GM19395 (cell line): ENCODE data around the gene CALD1.
A peak's percentile ranks its signal among the peaks of the same experiment; 100 is the strongest.

Experiments
- ATAC-seq: cut with Tn5 transposase; IDR thresholded peaks from one replicate; pipeline ENCODE4 v1.9.1; 2021; ENCODE audit warnings: mild to moderate bottlenecking, moderate library complexity; ENCODE audit not compliant: unreplicated experiment

The CALD1 gene

GRCh38 chr7:134856091-134856490, 76.7 kb downstream of the CALD1 start:
- ATAC-seq = no peak

- no peak for ATAC-seq
Observed at GRCh38 chr7:134856691-134857090, 77.3 kb downstream of the CALD1 start.

- no peak for ATAC-seq
Observed at GRCh38 chr7:134857958-134858357, 78.5 kb downstream of the CALD1 start.

GRCh38 chr7:134859783-134860182, 80.3 kb downstream of the CALD1 start:
- no peak for ATAC-seq

GRCh38 chr7:134865001-134865845, 85.8 kb downstream of the CALD1 start:
- ATAC-seq = peak; percentile 76

- no peak for ATAC-seq
Observed at GRCh38 chr7:134866617-134867016, 87.2 kb downstream of the CALD1 start.

- no peak for ATAC-seq
Observed at GRCh38 chr7:134870156-134870555, 90.7 kb downstream of the CALD1 start.

- no peak for ATAC-seq
Observed at GRCh38 chr7:134870781-134871180, 91.3 kb downstream of the CALD1 start.

- no peak for ATAC-seq
Observed at GRCh38 chr7:134873253-134873652, 93.8 kb downstream of the CALD1 start.

- ATAC-seq = no peak
Observed at GRCh38 chr7:134874407-134874806, 95.0 kb downstream of the CALD1 start.

GRCh38 chr7:134875867-134876266, 96.4 kb downstream of the CALD1 start:
- ATAC-seq = no peak

GRCh38 chr7:134878746-134879357, 99.4 kb downstream of the CALD1 start:
- no peak for ATAC-seq

GRCh38 chr7:134879815-134880475, 100.5 kb downstream of the CALD1 start:
- no peak for ATAC-seq

- ATAC-seq = no peak
Observed at GRCh38 chr7:134882481-134882880, 103.0 kb downstream of the CALD1 start.

- no peak for ATAC-seq
Observed at GRCh38 chr7:134885967-134886352, 106.5 kb downstream of the CALD1 start.

GRCh38 chr7:134886353-134887057, 107.1 kb downstream of the CALD1 start:
- ATAC-seq = no peak

- ATAC-seq = no peak
Observed at GRCh38 chr7:134887523-134887922, 108.1 kb downstream of the CALD1 start.

- ATAC-seq = no peak
Observed at GRCh38 chr7:134888141-134888740, 108.8 kb downstream of the CALD1 start.

- ATAC-seq = no peak
Observed at GRCh38 chr7:134890246-134891240, 111.1 kb downstream of the CALD1 start.

- ATAC-seq = no peak
Observed at GRCh38 chr7:134891262-134891695, 111.8 kb downstream of the CALD1 start.
